Dedifferentiated amniotic fluid mesenchymal stem cell (primary cell): ENCODE data around the gene IFT27.
A peak's percentile ranks its signal among the peaks of the same experiment; 100 is the strongest.
"Not testable (repeated sequence)": the region's sequence is repeated elsewhere in the genome, so short reads cannot be mapped to it uniquely, and the experiment has no call there.

ENCODE experiments used
- DNase-seq: peaks from one replicate; pipeline ENCODE4 v3.0.0-alpha.2; 2016; ENCODE audit errors: extremely low spot score

IFT27 gene

GRCh38 chr22:36765131-36765942 lies 10.6 kb downstream of the IFT27 start:
- DNase-seq: peak; percentile 6

- DNase-seq: no peak
Measured at GRCh38 chr22:36764641-36765040, 11.3 kb downstream of the IFT27 start.

GRCh38 chr22:36764060-36764459 lies 11.9 kb downstream of the IFT27 start:
- peak; percentile 11 for DNase-seq

- no peak for DNase-seq
Measured at GRCh38 chr22:36763576-36763975, 12.3 kb downstream of the IFT27 start.

- no peak for DNase-seq
Measured at GRCh38 chr22:36762687-36763260, 13.1 kb downstream of the IFT27 start.

DNA sequence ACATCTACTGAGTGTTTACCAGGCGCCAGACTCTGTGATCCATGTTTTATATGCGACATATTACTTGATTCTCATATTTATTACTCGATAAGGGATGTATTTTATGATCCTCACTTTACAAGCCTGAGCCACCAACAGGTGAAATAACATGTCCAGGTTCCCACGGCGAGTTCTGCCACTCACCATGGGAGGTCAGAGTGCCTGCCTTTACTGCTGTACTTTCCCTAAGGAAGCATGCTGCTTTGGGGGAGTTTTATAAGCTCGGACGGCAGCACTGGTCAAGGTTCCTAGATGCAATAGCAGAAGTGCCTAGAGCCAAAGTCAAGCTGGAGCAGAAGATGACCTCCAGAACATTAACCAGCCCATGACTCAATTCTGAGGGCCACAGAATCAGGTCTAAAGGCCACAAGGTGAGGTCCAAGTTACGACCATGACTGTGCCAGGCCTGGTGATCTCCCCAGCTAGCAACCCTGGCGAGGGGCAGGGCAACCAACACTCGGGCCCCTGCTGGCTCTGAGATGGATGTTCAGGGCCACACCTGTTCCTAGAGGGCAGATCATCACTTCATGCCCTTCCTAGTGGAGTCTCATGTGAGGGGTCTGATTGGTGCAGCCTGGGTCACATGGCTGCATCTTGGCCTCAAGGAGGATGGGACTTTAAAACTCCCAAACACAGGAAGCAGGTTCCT lies 14.2 kb downstream of the IFT27 start:
- no peak for DNase-seq

GRCh38 chr22:36760786-36761185 lies 15.1 kb downstream of the IFT27 start:
- no peak for DNase-seq

DNA sequence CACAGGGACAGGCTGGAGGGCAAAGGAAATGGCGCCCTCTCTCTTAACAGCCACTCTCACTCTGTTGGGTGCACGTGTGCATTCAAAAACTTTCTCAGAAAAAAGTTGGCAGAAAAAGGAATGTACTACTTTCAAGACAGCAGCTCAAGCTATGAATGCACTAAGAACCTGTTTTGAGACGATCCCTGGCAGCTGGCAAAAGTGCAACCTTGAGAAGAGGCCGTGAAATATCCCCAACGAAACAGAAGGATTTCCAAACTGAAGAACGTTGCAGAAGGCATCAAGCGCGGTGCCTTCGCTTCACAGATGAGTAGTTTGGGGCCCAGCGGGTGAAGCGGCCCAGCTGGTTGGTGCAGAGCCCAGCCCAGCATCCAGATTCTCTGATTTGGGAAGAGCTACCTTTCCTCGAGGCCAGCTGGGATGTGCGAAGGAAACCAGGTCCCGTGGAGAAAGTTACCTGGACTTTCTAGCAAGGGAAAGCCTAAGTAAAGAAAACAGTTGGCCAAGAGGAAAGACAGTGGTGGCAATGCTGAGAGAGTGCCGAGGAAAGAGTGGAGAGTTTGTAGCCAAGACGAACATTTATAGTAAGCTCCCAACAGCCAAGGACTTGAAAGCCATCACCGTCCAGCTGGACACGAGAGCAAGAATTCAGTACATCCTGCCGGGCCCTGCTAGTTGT lies 16.3 kb downstream of the IFT27 start:
- no peak for DNase-seq

- no peak for DNase-seq
Measured at GRCh38 chr22:36758792-36759271, 17.1 kb downstream of the IFT27 start.

DNA sequence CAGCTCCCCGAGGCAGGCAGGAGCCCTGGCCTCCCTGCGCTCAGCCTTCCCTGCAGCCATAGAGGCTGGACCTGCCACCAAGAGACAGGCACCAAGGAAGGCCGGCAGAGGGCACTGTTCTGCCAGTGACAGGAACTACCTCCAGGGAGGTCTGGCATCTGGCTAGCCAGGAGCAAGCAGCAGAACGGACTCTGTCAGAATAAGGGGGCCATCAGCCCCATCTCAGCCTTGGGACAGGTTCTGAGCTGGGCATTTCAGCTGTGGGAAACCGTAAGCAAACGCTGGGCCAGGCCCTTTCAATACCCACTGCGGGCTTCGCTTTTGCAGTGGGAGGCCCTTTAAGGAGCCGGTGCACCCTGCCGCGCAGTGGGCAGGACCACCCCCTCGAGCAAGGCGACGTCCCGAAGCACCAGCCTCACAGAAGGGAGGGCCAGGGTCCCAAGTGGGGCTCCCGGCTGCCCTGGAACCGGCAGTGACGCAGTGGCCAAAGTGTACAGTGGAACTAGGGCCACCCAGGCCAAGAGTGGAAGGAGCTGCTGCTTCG lies 18.2 kb downstream of the IFT27 start:
- no peak for DNase-seq

GRCh38 chr22:36756746-36757655 lies 18.9 kb downstream of the IFT27 start:
- DNase-seq: no peak

GRCh38 chr22:36756031-36756430 lies 19.9 kb downstream of the IFT27 start:
- DNase-seq: no peak

- DNase-seq: no peak
Measured at GRCh38 chr22:36755316-36755715, 20.6 kb downstream of the IFT27 start.

DNA sequence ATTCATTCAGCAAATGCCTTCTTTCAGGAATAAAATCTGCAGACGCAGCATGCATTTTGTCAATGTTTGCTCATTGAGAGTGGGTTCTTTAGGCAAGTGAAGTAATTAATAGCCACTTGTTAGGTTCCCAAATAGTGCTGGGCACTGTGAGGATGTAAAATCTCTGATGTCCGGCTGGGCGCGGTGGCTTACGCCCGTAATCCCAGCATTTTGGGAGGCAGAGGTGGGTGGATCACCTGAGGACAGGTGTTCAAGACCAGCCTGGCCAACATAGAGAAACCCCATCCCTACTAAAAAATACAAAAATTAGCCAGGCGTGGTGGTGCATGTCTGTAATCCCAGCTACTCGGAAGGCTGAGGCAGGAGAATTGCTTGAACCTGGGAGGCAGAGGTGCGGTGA lies 21.0 kb downstream of the IFT27 start:
- DNase-seq: not testable (repeated sequence)

GRCh38 chr22:36753916-36754315 lies 22.0 kb downstream of the IFT27 start:
- no peak for DNase-seq

GRCh38 chr22:36753120-36753802 lies 22.7 kb downstream of the IFT27 start:
- no peak for DNase-seq

DNA sequence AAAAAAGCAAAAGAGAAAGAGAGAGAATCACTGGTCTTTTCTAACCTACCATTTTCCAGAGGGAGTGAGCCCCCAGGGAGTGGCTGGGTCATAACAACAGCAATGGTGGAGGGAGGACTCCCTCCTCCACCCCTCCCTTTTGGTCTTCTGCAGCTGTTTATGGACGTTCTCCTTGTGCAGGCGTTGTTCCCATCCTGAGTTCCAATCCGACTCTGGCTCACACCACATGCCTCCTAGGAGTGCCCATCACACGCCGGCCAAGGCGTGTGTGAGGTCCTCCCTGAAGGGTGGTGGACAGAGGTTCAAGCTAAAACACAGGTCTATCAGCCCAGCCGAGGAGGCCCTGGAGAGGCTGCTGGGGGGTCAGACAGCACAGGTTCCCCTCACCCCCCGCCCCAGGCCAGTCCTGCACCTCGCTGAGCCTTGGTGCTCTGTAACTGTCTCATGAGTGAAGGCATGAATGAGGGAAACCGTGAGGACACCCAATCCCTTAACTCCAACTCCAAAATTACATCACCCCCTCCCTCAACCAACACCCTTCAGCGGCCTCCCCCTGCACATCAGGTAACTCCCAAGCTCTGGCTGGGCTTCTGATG lies 29.4 kb downstream of the IFT27 start:
- DNase-seq: no peak

DNA sequence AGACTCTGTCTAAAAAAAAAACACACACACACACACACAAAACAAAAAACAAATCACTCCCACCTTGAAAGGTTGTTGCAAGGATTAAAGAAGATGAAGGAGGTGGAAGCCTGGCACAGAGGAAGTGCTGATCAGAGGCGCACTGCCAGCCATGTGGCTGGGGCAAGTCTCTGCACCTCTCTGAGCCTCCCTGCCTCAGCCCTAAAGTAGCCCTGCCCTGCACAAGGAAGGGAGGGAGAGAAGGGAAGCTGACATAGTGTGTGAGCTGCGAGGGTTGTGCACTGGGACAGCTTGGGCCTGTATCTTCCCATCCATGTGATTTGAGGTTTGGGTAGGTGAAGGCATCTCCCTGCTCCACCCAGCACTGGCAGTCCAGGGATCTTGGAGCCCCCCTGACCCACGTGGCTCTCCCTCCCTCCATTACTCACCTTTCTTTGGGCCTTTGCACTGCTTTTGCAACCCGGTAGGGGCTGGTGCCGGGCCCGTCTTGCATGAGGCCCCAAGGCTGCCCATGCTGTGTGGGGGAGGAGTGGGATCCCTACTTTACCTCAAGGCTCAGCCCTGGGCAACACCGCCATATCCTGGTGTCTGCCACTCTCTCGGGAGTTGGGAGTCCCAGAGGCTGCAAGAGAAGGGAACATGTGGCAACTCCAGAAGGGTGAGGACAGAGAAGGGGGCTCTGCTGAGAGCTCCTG lies 30.5 kb downstream of the IFT27 start:
- no peak for DNase-seq

- no peak for DNase-seq
Measured at GRCh38 chr22:36744791-36745190, 31.1 kb downstream of the IFT27 start.
